Mammary epithelial cell (primary cell): ENCODE data around the gene RBM18.

Source experiments
- CTCF ChIP-seq, 2 donors: IDR thresholded peaks in 1 of 2; conservative IDR thresholded peaks in 1 of 2; 2 replicates each; pipeline ENCODE4 v1.5.1; 2011 to 2012; ENCODE audit warnings: inconsistent platforms in 2 of 2, low read length in 2 of 2, mild to moderate bottlenecking in 2 of 2, control low read depth in 1 of 2, low read depth in 1 of 2; ENCODE audit not compliant: insufficient read depth in 1 of 2; ENCODE audit errors: extremely low read depth in 1 of 2
- EZH2 ChIP-seq: IDR thresholded peaks from 2 replicates; pipeline ENCODE4 v1.6.1; 2012; ENCODE audit warnings: low read length, inconsistent platforms, borderline replicate concordance

- no peak for TF ChIP-seq CTCF (conservative IDR thresholded peaks at IDR 0.05 in 1 of 2, IDR thresholded peaks at IDR 0.05 in 1 of 2; ENCODE audit: extremely low read depth in 1 of 2, insufficient read depth in 1 of 2, low read depth in 1 of 2, low read length in 2 of 2)
- no peak for TF ChIP-seq EZH2
Measured at GRCh38 chr9:122204491-122204890, 60.1 kb downstream of the RBM18 start.
